GM18499 (cell line): Measurements from ENCODE around the gene PRIMA1.

Experiments
- ATAC-seq: cut with Tn5 transposase; IDR thresholded peaks from one replicate; pipeline ENCODE4 v1.9.1; 2021; ENCODE audit warnings: moderate number of reproducible peaks; ENCODE audit not compliant: insufficient read depth, unreplicated experiment

Gene PRIMA1

GRCh38 chr14:93715279-93715927, 72.9 kb downstream of the PRIMA1 start:
- ATAC-seq: no peak

GRCh38 chr14:93714605-93715004, 73.7 kb downstream of the PRIMA1 start:
- no peak for ATAC-seq

GRCh38 chr14:93713726-93714405, 74.4 kb downstream of the PRIMA1 start:
- no peak for ATAC-seq

- ATAC-seq: no peak
These were observed 75.2 kb downstream of the PRIMA1 start for GRCh38 chr14:93712838-93713724.

DNA sequence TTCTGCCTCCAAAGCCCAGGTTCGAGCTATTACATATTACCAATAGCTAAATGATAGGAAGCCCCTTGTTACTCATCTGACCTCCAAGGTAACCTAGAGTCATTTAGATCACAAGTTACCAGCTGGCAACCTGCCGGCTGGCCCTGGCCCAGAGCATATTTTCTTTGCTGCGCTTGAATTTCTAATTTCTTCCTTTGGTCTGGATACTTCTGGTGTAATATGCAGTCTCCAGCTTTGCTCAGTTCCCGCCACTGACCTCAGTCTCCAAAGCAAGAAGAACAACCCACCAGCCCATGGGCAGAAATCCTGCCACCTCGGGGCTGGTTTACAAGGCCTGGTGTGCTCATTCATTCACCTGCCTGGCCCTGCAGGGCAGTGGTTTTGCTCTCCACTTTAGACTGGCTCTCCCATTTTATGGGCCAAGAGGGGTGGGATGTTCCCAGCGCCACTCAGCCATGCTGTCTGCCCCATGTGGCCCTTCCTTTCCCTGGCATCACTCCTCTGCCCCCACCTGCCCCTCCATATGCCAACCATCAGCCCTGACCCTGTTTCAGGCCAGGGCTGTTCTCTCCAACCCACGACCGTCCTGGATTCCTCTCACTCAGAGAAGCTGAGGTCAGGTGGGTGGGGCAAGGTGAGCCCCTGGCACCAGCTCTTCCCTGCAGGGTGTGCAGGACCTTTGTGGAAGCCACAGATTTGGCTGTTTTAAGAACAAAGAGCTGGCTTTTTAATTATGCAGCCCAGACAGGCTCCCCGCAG, 76.0 kb downstream of the PRIMA1 start:
- no peak for ATAC-seq

GRCh38 chr14:93709249-93709648, 79.0 kb downstream of the PRIMA1 start:
- no peak for ATAC-seq

GRCh38 chr14:93708800-93709199, 79.5 kb downstream of the PRIMA1 start:
- ATAC-seq: no peak

- no peak for ATAC-seq
These were observed 80.0 kb downstream of the PRIMA1 start for GRCh38 chr14:93708311-93708734.

DNA sequence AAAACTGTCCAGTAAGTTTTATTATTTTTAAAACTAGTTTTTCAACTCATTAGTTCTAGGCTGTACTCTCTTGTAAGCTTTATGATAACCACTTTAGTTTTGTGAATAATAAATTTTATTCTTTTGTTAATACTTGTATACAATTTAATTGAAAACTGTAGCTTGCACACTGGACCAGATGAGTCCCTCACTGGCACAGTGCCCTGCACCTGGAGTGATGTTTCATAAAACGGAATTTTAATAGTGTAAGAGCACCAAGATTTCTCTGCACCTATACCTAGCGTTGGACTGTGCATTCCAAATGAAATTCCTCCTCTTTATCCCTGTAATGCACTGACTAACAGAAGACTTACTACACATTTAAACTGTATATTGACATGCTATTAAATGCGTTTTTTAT, 80.8 kb downstream of the PRIMA1 start:
- no peak for ATAC-seq

DNA sequence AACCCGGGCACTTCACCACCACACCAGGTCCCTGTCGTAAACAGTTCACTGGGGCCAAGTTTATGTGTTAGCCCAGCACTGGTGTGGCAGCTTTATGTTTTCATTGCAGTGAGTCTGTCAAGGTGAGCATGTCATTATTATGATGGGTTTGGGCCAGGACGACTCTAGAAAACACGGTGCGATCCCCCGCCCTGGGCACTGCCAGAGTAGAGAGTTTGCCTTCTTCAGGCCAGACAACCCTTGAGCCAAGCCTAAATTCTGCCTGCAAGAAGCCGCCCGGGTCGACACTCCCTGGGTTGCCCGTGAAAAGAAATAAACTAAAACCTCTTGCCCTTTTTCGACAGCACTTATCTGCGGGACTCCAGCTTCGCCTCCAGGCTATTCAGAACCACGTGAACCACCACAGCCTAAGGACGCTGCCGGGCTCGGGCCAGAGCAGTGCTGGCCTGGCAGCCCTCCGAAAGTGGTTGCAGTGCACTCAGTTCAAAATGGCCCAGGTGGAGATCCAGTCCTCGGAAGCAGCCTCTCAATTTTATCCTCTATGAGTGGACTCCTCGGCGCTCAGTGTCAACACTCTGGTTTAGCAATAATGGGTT, 81.8 kb downstream of the PRIMA1 start:
- ATAC-seq: no peak

- no peak for ATAC-seq
These were observed 82.7 kb downstream of the PRIMA1 start for GRCh38 chr14:93705513-93706156.

GRCh38 chr14:93703941-93704340, 84.3 kb downstream of the PRIMA1 start:
- ATAC-seq: no peak

- no peak for ATAC-seq
These were observed 85.3 kb downstream of the PRIMA1 start for GRCh38 chr14:93702946-93703345.

DNA sequence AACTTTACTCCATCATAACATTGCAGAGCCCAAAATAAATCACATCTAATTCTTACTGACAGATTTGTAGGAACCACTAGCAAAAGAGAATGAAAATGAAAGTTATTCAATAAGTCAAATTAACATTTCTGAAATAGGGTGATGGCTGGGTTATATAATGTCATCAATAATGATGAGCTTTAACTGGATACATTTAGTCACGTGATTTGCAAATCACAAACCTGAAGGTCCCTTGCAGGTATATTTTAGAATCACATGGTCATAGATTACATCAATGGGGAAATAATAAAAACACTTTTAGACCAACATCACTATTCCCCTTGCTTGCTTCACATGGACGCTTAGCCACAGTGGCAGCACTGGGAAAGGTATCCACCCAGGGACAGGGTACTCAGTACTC, 86.7 kb downstream of the PRIMA1 start:
- no peak for ATAC-seq

DNA sequence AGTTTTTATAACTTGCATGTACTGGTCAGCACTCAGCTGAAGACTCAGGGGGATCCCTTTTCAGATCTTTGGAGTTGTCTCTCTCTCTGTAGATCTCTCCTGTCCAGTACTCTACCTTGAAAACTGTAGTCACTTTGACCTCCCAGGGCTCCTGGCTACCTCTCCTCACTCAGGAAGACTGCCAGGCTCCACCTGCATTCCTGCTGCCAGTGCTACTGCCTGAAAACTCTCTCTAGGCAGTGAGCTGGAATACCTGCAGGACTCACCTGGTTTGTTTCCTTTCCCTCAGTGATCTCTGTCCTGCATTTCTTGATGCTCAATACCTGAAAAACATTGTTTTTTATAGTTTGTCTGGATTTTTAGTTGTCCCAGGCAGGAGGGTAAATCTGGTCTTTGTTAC, 87.4 kb downstream of the PRIMA1 start:
- ATAC-seq: no peak

- no peak for ATAC-seq
These were observed 94.4 kb downstream of the PRIMA1 start for GRCh38 chr14:93693914-93694313.

GRCh38 chr14:93691042-93691780, 97.1 kb downstream of the PRIMA1 start:
- no peak for ATAC-seq

GRCh38 chr14:93690146-93690545, 98.1 kb downstream of the PRIMA1 start:
- ATAC-seq: no peak

DNA sequence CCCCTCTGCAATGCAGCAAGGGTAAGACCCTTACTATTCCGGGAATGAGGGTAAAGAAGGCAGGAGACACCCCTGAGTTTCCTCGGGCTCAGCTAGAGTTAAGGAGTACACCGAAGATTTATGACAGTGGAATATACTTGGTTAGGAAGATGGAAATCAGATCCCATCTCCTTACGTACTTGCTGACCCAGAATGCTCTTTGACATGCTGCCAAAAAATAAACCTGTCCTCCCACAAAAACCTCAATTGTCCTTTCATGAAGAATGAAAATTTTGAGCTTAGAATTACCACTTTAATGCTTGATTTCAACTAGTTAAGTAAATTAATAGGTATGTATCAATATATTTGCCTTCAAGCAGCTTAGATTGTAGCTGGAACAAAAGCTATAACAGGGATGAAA, 99.5 kb downstream of the PRIMA1 start:
- no peak for ATAC-seq
